GM12873 (cell line): ENCODE data around the gene ADNP2.

Experiments used
- CTCF ChIP-seq: IDR thresholded peaks from 2 replicates; pipeline ENCODE4 v1.5.1; 2012; ENCODE audit warnings: low read depth, mild to moderate bottlenecking, moderate library complexity, low read length, control low read depth; ENCODE audit not compliant: insufficient read depth; ENCODE audit errors: missing control alignments

Gene ADNP2

GRCh38 chr18:80188643-80189530 is 79.8 kb downstream of the ADNP2 start:
- TF ChIP-seq CTCF: no peak

- no peak for TF ChIP-seq CTCF
These were observed 80.4 kb downstream of the ADNP2 start for GRCh38 chr18:80189531-80189865.
